Measurements from ENCODE around the gene TUBAL3. TPM values are rescaled to one million over a fixed set of nuclear protein-coding genes. Genes with fewer than 3 reads are reported as not detected.

Gene TUBAL3
- total and polyA plus RNA-seq, 2 donors (not counting 3 experiments of a cell fraction or from before 2014, with no cell fraction given) = not detected

- FAIRE-seq (no peak), DNase-seq (ENCODE audit: low read depth, low spot score) (no peak)
- H3K9me3 ChIP-seq (replicated peaks; ENCODE audit: control insufficient read depth, insufficient read depth, low read length) = no peaks in the 10 kb centered on the region
- H3K79me2 ChIP-seq (ENCODE audit: control insufficient read depth, insufficient read depth, low read length) = no peaks in the 10 kb centered on the region
- H3K27ac ChIP-seq (ENCODE audit: insufficient read depth, low read depth, low read length) = no peak overlapping the region
- H3K9me1 ChIP-seq (replicated peaks; ENCODE audit: control insufficient read depth, extremely low read depth, insufficient read depth, low read length) = no peaks in the 10 kb centered on the region
- H3K27me3 ChIP-seq (ENCODE audit: control insufficient read depth in 2 of 2, insufficient read depth in 2 of 2, low read length in 2 of 2) = peaks cover 0 to 2% of the 10 kb centered on the region in 2 experiments
- H3K4me2 ChIP-seq (ENCODE audit: insufficient read depth, low read length) = no peak overlapping the region
- no peak overlapping the region for H3K4me3 ChIP-seq (replicated peaks in 1 of 3; ENCODE audit: insufficient read depth in 1 of 3, low read depth in 1 of 3, low read length in 3 of 3)
- POLR2A ChIA-PET = no interaction called here
- BruUV-seq (replicated peaks) = no TSS peak
- CTCF ChIA-PET = no interaction called here
- H3K9ac ChIP-seq (replicated peaks; ENCODE audit: extremely low read depth, insufficient read depth, low read length) = no peak overlapping the region
- H3K36me3 ChIP-seq (ENCODE audit: control insufficient read depth in 2 of 2, extremely low read depth in 1 of 2, insufficient read depth in 2 of 2, low read length in 2 of 2) = no peaks in the 10 kb centered on the region
- no peak overlapping the region for H2AFZ ChIP-seq (ENCODE audit: low read depth, low read length)
- H3K4me1 ChIP-seq (ENCODE audit: control insufficient read depth, extremely low read depth, insufficient read depth, low read length) = no peaks in the 10 kb centered on the region
- no peaks in the 10 kb centered on the region for H4K20me1 ChIP-seq (replicated peaks; ENCODE audit: control insufficient read depth, extremely low read depth, insufficient read depth, low read length)
- dilution Hi-C loops (cut with MboI; ENCODE audit: extremely low pct_ligation_motif_present, low sequenced_read_pairs) (no loop called here), intact Hi-C loops (cut with micrococcal nuclease) (no loop called here)
- TF ChIP-seq GATA2 (IDR thresholded peaks at IDR 0.05; ENCODE audit: insufficient read depth, insufficient read length, low read depth, low read length) = no peak
- TF ChIP-seq POLR2AphosphoS5 (IDR thresholded peaks at IDR 0.05; ENCODE audit: insufficient read depth, low read depth, low read length) = no peak
Observed at GRCh38 chr10:5370493-5371352, 33.9 kb downstream of the TUBAL3 start.

- Histone ChIP-seq H3K4me2 (ENCODE audit: insufficient read depth, low read length) (no peak overlapping the region), H2AFZ (ENCODE audit: low read depth, low read length) (no peak overlapping the region), H3K9me1 (replicated peaks; ENCODE audit: control insufficient read depth, extremely low read depth, insufficient read depth, low read length) (no peaks in the 10 kb centered on the region), H3K4me3 (replicated peaks in 1 of 3; ENCODE audit: insufficient read depth in 1 of 3, low read depth in 1 of 3, low read length in 3 of 3) (no peak overlapping the region), H3K27me3 (ENCODE audit: control insufficient read depth in 2 of 2, insufficient read depth in 2 of 2, low read length in 2 of 2) (no peaks in the 10 kb centered on the region), H3K9ac (replicated peaks; ENCODE audit: extremely low read depth, insufficient read depth, low read length) (no peak overlapping the region), H3K9me3 (replicated peaks; ENCODE audit: control insufficient read depth, insufficient read depth, low read length) (no peaks in the 10 kb centered on the region), H3K27ac (ENCODE audit: insufficient read depth, low read depth, low read length) (no peak overlapping the region), H4K20me1 (replicated peaks; ENCODE audit: control insufficient read depth, extremely low read depth, insufficient read depth, low read length) (no peaks in the 10 kb centered on the region), H3K4me1 (ENCODE audit: control insufficient read depth, extremely low read depth, insufficient read depth, low read length) (no peaks in the 10 kb centered on the region), H3K36me3 (ENCODE audit: control insufficient read depth in 2 of 2, extremely low read depth in 1 of 2, insufficient read depth in 2 of 2, low read length in 2 of 2) (no peaks in the 10 kb centered on the region), H3K79me2 (ENCODE audit: control insufficient read depth, insufficient read depth, low read length) (no peaks in the 10 kb centered on the region)
- no TSS peak for BruUV-seq (replicated peaks)
- no peak for TF ChIP-seq MYC (IDR thresholded peaks at IDR 0.05; ENCODE audit: low read depth, low read length)
- no peak for TF ChIP-seq POLR2A (IDR thresholded peaks at IDR 0.05; ENCODE audit: low read depth, low read length)
- no peak for TF ChIP-seq EZH2 (IDR thresholded peaks at IDR 0.05; ENCODE audit: borderline replicate concordance, low read depth, low read length, severe bottlenecking)
- no peak for TF ChIP-seq GATA2 (IDR thresholded peaks at IDR 0.05; ENCODE audit: insufficient read depth, insufficient read length, low read depth, low read length)
- no peak for TF ChIP-seq FOS (IDR thresholded peaks at IDR 0.05; ENCODE audit: borderline replicate concordance, insufficient read depth, low read length)
- no peak for TF ChIP-seq POLR2AphosphoS5 (IDR thresholded peaks at IDR 0.05; ENCODE audit: insufficient read depth, low read depth, low read length)
- no peak for TF ChIP-seq CTCF (IDR thresholded peaks at IDR 0.05; ENCODE audit: extremely low read depth in 1 of 2, insufficient read depth in 1 of 2, low read depth in 1 of 2, low read length in 2 of 2)
- TF ChIP-seq MAX (IDR thresholded peaks at IDR 0.05; ENCODE audit: insufficient read depth, insufficient read length) = no peak
- TF ChIP-seq JUN (IDR thresholded peaks at IDR 0.05; ENCODE audit: borderline replicate concordance, insufficient read depth, insufficient read length, low read depth) = no peak
- no peak for DNase-seq (ENCODE audit: low read depth, low spot score)
- intact Hi-C loops (cut with micrococcal nuclease) = no loop called here
- FAIRE-seq = no peak
- dilution Hi-C loops (cut with MboI; ENCODE audit: extremely low pct_ligation_motif_present, low sequenced_read_pairs) = no loop called here
- POLR2A ChIA-PET = no interaction called here
- CTCF ChIA-PET = no interaction called here
Observed at GRCh38 chr10:5369362-5370158, 35.1 kb downstream of the TUBAL3 start.

Data from endothelial cell of umbilical vein (primary cell).